PC-3 (cell line): ENCODE data around the gene AHSP. TPM values are rescaled to one million over a fixed set of nuclear protein-coding genes. Genes with fewer than 3 reads are reported as not detected.

Experiments
- ATAC-seq: fragments of 200-7000 bp; cut with Tn5 transposase; 2 replicates; pipeline ENCODE4 v1.9.1; 2020; ENCODE audit warnings: mild to moderate bottlenecking, moderate library complexity
- BruUV-seq: library from RNA; stranded (reverse); fragments of 400-500 nt; replicated peaks from 2 replicates; lab custom pipeline; 2021; lab: Mats Ljungman, UMichigan
- CTCF ChIA-PET: fragments of 300-600 bp; sonication (Branson Sonifier 250); formaldehyde crosslinking; loops from one replicate; lab custom pipeline; 2022; ENCODE audit warnings: antibody characterized with exemption; lab: Charles Lee
- POLR2A ChIA-PET: fragments of 300-600 bp; sonication (Branson Sonifier 250); formaldehyde crosslinking; loops from one replicate; lab custom pipeline; 2022; ENCODE audit warnings: antibody characterized with exemption; ENCODE audit not compliant: unreplicated experiment; lab: Charles Lee
- DNase-seq: peaks from one replicate; pipeline ENCODE4 v3.0.0-alpha.2; 2015
- H2AFZ ChIP-seq: fragments of 300-600 bp; sonication (generic); 2 replicates; pipeline ENCODE4 v1.6.0; 2016; ENCODE audit warnings: antibody characterized with exemption, low read length
- H3F3A ChIP-seq: fragments of 300-600 bp; sonication (generic); one replicate; pipeline ENCODE4 v1.6.0; 2017; ENCODE audit warnings: antibody characterized with exemption, low read length, control low read depth, mild to moderate bottlenecking; ENCODE audit not compliant: unreplicated experiment
- H3K27ac ChIP-seq: fragments of 300-600 bp; sonication (generic); 2 replicates; pipeline ENCODE4 v1.5.1; 2016; ENCODE audit warnings: mild to moderate bottlenecking, low read length
- H3K27me3 ChIP-seq: fragments of 300-600 bp; sonication (generic); 2 replicates; pipeline ENCODE4 v1.6.1; 2016; ENCODE audit warnings: low read length, mixed read lengths
- H3K36me3 ChIP-seq: fragments of 300-600 bp; sonication (generic); 2 replicates; pipeline ENCODE4 v1.6.1; 2016; ENCODE audit warnings: low read depth, mixed run types, low read length, mixed read lengths
- H3K4me1 ChIP-seq: fragments of 300-600 bp; sonication (generic); 2 replicates; pipeline ENCODE4 v1.5.1; 2016; ENCODE audit warnings: low read length; ENCODE audit not compliant: insufficient read depth
- H3K4me2 ChIP-seq: fragments of 300-600 bp; sonication (generic); 2 replicates; pipeline ENCODE4 v1.6.0; 2016; ENCODE audit warnings: low read length
- H3K4me3 ChIP-seq: fragments of 300-600 bp; sonication (generic); 2 replicates; pipeline ENCODE4 v1.5.1; 2016; ENCODE audit warnings: mild to moderate bottlenecking, low read length, mixed read lengths
- H3K79me2 ChIP-seq: fragments of 300-600 bp; sonication (generic); 2 replicates; pipeline ENCODE4 v1.6.1; 2017; ENCODE audit warnings: low read length, mixed read lengths
- H3K9ac ChIP-seq: fragments of 300-600 bp; sonication (generic); 2 replicates; pipeline ENCODE4 v1.6.0; 2016; ENCODE audit warnings: mild to moderate bottlenecking, low read length
- H3K9me2 ChIP-seq: fragments of 300-600 bp; sonication (generic); replicated peaks from 2 replicates; pipeline ENCODE4 v1.6.1; 2016; ENCODE audit warnings: mixed run types, low read length, mixed read lengths
- H3K9me3 ChIP-seq: fragments of 300-600 bp; sonication (generic); 2 replicates; pipeline ENCODE4 v1.6.1; 2016; ENCODE audit warnings: low read length, mixed read lengths
- H4K20me1 ChIP-seq: fragments of 300-600 bp; sonication (generic); 2 replicates; pipeline ENCODE4 v1.6.1; 2016; ENCODE audit warnings: low read length, mixed read lengths
- EZH2 ChIP-seq: fragments of 300-600 bp; sonication (generic); IDR thresholded peaks from one replicate; pipeline ENCODE4 v1.6.1; 2017; ENCODE audit warnings: antibody characterized with exemption, mild to moderate bottlenecking, low read length; ENCODE audit not compliant: unreplicated experiment
- EZH2phosphoT487 ChIP-seq: fragments of 300-600 bp; sonication (generic); IDR thresholded peaks from 2 replicates; pipeline ENCODE4 v1.6.1; 2018; ENCODE audit warnings: mild to moderate bottlenecking, antibody characterized with exemption, low read length, borderline replicate concordance
- intact Hi-C: fragments of 100-400 bp; cut with micrococcal nuclease; formaldehyde crosslinking; loops from 2 replicates; pipeline ENCODE4 v1.9.0; 2023
- total RNA-seq: library from RNA; depleted of rRNA; stranded (reverse); fragments of >200 nt; gene quantifications from 2 replicates; pipeline ENCODE4 v1.2.3, GENCODE V29; 2014
- TF ChIP-seq, protein P1 (sequence below): fragments of 300-600 bp; sonication (generic); conservative IDR thresholded peaks from 2 replicates; pipeline ENCODE4 v1.5.1; 2017; ENCODE audit warnings: antibody characterized with exemption, low read depth, mild to moderate bottlenecking, low read length

AHSP gene
- total RNA-seq, 1 experiment from 2014 or later, result not detected

DNA sequence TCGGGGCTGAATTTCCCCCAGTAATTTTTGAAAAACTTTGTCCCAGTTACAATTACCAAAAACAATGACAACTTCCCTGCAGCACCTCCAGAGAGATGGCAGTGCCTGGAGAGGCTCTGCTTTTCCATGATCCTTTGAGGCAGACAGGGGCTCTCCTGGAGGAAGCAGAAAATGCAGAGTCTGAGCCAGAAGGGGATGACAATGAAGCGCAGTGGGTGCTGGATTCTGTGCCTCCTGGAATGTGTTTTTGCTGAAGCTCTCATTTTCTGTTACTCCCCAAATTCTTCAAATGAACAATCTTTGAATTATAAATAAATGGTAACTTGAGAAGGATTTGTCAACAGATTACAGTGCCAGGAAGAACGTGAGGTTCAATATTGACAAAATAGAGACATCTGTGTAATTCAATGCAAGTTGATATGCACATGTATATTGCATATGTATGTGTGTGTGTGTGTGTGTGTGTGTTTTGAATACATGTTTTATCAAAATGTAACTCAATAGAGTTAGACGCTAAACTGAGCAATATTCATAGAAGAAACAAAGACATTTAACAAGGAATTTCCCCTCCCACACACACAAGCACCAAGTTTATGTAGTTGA, 9.8 kb upstream of the AHSP start:
- intact Hi-C loops, result no loop called here
- Histone ChIP-seq H3K4me1 (no peaks in the 10 kb centered on the region), H3K27ac (no peak overlapping the region), H3K9me3 (no peaks in the 10 kb centered on the region), H4K20me1 (no peaks in the 10 kb centered on the region), H3K4me2 (no peak overlapping the region), H3K9ac (no peak overlapping the region), H3K9me2 (no peaks in the 10 kb centered on the region), H2AFZ (no peak overlapping the region), H3K79me2 (no peaks in the 10 kb centered on the region), H3K4me3 (no peak overlapping the region), H3K27me3 (peaks cover 1% of the 10 kb centered on the region; the same call in 1 of the 2 replicates), H3F3A (no peaks in the 10 kb centered on the region), H3K36me3 (no peaks in the 10 kb centered on the region)
- no peak for TF ChIP-seq EZH2phosphoT487
- no peak for TF ChIP-seq EZH2
- TF ChIP-seq, protein P1, sequence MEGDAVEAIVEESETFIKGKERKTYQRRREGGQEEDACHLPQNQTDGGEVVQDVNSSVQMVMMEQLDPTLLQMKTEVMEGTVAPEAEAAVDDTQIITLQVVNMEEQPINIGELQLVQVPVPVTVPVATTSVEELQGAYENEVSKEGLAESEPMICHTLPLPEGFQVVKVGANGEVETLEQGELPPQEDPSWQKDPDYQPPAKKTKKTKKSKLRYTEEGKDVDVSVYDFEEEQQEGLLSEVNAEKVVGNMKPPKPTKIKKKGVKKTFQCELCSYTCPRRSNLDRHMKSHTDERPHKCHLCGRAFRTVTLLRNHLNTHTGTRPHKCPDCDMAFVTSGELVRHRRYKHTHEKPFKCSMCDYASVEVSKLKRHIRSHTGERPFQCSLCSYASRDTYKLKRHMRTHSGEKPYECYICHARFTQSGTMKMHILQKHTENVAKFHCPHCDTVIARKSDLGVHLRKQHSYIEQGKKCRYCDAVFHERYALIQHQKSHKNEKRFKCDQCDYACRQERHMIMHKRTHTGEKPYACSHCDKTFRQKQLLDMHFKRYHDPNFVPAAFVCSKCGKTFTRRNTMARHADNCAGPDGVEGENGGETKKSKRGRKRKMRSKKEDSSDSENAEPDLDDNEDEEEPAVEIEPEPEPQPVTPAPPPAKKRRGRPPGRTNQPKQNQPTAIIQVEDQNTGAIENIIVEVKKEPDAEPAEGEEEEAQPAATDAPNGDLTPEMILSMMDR, result no peak
- no peak for DNase-seq
- BruUV-seq, result no TSS peak
- ATAC-seq, result no peak
- POLR2A ChIA-PET, result no interaction called here
- CTCF ChIA-PET, result no interaction called here

DNA sequence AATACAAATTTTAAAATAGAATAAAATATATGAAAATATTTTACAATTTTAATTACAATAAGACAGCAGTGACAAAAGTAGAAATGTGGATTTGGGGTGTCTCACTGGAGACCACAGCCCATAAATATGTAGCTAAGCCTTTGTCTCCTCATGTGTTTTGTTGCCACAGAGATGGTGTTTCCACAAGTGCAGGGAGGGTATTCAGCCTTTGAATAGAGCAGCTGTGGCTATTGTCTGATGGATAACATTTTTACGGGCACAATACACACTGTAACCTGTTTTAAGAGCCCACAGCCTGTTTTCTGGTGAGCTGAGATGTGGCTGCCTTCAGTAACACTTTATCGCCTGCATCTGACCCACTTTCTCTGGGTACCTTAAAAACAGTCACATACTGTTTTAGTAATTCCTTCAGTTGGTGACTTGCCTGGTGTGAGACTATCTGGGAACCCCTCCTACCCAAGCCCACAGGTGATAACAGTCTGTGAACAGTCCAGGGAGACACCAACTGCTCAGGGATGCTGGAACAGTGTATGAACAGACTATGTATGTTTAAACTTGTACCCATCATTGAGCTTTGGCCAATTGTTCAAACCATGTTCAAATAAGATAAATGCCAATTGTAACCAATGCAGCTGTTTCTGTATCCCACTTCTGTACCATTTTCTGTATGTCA, 7.8 kb upstream of the AHSP start:
- CTCF ChIA-PET, result no interaction called here
- intact Hi-C loops, result no loop called here
- Histone ChIP-seq H3K27me3 (peaks cover 4% of the 10 kb centered on the region; the same call in 1 of the 2 replicates), H3K4me1 (no peaks in the 10 kb centered on the region), H3K79me2 (no peaks in the 10 kb centered on the region), H3K36me3 (no peaks in the 10 kb centered on the region), H3K9ac (no peak overlapping the region), H3F3A (no peaks in the 10 kb centered on the region), H3K4me3 (no peak overlapping the region), H3K9me3 (no peaks in the 10 kb centered on the region), H3K9me2 (no peaks in the 10 kb centered on the region), H4K20me1 (no peaks in the 10 kb centered on the region), H2AFZ (no peak overlapping the region), H3K4me2 (no peak overlapping the region), H3K27ac (no peak overlapping the region)
- TF ChIP-seq EZH2 (no peak), EZH2phosphoT487 (no peak)
- TF ChIP-seq, protein P1, result no peak
- ATAC-seq (no peak), DNase-seq (no peak)
- no TSS peak for BruUV-seq
- POLR2A ChIA-PET, result no interaction called here

DNA sequence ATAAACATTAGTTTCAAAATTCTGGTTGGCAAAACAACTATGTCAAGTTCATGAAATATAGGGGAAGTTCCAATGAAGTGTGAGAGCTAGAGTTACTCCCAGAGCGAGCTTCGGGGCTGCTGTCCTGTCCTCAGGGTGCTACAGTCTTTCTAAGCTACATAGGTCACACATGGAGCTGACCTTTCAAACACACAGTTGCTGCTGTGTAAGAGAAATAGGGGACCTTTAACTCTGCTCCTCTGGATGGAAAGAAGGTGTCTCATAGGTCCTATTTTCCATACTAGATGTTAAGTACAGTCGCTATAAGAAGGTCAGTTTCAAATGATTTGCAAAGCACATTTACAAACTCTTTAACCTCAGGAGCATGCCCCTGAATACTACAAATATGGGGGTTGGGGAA, 6.3 kb upstream of the AHSP start:
- H2AFZ ChIP-seq, result no peak overlapping the region
- BruUV-seq, result no TSS peak
- no peak overlapping the region for H3K4me3 ChIP-seq
- H3K4me2 ChIP-seq, result no peak overlapping the region
- H3K9ac ChIP-seq, result no peak overlapping the region
- no peak overlapping the region for H3K27ac ChIP-seq
- DNase-seq (no peak), ATAC-seq (no peak)
- H3K4me1 ChIP-seq, result no peaks in the 10 kb centered on the region
- TF ChIP-seq EZH2, result no peak
- TF ChIP-seq, protein P1, result no peak
- no peak for TF ChIP-seq EZH2phosphoT487
- ChIA-PET POLR2A (no interaction called here), CTCF (no interaction called here)
- no peaks in the 10 kb centered on the region for H3K36me3 ChIP-seq
- no peaks in the 10 kb centered on the region for H3K79me2 ChIP-seq
- no peaks in the 10 kb centered on the region for H3F3A ChIP-seq
- H3K9me3 ChIP-seq, result no peaks in the 10 kb centered on the region
- intact Hi-C loops, result no loop called here
- H3K9me2 ChIP-seq, result no peaks in the 10 kb centered on the region
- peaks cover 4% of the 10 kb centered on the region; the same call in 1 of the 2 replicates for H3K27me3 ChIP-seq
- H4K20me1 ChIP-seq, result no peaks in the 10 kb centered on the region
